NCI-H2171 treated with DMSO at 0.1 percent for 48 hours (cell line): ENCODE results near the gene GNA15.

Experiments
- DNase-seq: peaks from one replicate; lab custom pipeline; 2025; lab: John Stamatoyannopoulos, UW

The GNA15 gene

DNA sequence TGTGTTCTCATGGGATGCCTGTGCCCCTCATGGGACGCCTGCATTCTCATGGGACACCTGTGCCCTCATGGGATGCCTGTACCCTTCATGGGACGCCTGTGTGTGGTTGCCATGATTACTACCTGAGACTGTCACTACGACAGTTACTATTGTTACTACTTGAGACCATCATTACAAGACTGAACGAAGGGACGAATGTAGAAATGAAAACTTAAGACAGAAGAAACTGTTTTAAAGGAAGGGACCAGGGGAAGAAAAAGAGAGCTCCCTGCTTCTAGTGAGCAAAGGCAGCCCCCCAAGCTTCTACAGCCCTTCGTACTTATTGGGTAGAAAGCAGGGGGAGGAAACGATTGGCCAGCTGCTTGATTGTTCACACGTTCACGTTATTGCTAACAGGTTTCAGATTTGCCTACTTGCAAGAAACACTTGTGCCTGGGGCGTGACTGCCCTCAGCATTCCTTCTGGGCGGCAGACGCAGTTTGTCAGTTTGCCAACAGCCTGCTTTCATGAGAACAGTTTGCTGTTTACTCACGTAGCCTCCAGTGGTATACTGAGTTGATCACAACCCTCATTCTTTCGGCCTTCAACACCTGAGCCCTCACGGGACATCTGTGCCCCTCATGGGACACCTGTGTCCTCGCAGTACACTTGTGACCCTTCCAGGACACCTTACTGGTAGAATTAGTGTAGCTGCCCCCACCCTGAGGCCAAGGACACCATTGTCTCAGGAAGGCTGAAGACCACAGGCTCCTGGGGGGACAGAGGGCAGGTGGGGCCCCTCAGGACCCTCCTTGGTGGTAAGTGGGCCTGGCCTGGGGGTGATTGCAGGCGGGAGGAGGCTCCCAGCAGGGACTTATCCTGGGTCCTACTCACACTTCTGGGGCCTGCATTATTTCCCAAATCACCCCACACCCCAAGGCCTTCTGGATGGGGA is 40.2 kb downstream of the GNA15 start:
- DNase-seq: peak; percentile 73

DNA sequence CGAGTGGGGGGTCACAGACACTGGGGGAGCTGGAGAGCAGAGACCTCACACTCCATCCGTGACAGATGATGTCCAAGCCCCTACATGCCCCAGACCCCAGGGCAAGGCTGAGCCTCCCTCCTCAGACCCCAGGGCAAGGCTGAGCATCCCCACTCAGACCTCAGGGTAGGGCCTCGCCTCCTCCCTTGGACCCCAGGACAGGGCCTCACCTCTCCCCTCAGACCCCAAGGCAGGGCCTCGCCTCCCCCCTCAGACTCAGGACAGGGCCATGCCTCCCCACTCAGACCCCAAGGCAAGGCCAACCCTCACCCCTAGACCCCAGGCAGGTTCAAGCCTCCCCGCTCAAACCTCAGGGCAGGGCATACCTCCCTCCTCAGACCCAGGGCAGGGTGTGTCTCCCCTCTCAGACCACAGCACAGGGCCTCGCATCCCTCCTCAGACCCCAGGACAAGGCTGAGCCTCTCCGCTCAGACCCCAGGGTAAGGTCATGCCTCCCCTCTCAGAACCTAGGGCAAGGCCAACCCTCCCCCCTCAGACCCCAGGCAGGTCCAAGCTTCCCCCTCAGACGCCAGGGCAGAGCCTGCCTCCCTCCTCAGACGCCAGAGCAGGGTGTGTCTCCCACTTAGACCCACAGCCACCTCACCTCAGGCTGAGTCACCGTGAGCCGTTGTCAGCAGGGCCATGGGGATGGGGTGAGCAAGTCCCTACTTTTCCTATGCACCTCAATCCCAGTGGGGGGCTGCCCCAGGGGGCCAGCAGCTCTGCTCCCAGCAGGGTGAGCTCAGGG is 41.1 kb downstream of the GNA15 start:
- DNase-seq: no peak

DNA sequence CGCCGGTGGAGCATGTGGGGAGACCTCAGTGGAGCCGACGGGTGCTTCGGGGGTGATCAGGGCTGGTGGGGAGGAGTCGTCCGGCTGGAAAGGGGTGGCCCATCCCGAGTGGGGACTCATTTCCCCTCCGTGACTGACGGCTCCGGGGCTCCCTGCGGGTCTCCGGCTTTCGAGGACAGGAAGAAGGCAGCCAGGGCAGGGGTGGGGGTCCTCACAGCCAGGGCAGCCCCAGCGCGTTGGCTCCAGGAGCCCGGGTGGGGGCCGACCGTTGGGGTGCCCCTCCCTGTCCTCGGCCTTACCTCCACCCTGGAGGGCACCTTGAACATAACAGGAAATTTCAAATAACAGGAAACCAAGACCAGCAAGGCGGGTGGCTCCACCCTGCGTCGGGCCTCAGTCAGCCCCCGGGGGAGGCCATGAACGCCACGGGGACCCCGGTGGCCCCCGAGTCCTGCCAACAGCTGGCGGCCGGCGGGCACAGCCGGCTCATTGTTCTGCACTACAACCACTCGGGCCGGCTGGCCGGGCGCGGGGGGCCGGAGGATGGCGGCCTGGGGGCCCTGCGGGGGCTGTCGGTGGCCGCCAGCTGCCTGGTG is 42.6 kb downstream of the GNA15 start, which contains the start of gene S1PR4:
Gene S1PR4 (plus strand): TSS at position 393 of the 596 bp plus-strand sequence. CDS start 24 bp downstream, at position 417.
- DNase-seq: no peak

DNA sequence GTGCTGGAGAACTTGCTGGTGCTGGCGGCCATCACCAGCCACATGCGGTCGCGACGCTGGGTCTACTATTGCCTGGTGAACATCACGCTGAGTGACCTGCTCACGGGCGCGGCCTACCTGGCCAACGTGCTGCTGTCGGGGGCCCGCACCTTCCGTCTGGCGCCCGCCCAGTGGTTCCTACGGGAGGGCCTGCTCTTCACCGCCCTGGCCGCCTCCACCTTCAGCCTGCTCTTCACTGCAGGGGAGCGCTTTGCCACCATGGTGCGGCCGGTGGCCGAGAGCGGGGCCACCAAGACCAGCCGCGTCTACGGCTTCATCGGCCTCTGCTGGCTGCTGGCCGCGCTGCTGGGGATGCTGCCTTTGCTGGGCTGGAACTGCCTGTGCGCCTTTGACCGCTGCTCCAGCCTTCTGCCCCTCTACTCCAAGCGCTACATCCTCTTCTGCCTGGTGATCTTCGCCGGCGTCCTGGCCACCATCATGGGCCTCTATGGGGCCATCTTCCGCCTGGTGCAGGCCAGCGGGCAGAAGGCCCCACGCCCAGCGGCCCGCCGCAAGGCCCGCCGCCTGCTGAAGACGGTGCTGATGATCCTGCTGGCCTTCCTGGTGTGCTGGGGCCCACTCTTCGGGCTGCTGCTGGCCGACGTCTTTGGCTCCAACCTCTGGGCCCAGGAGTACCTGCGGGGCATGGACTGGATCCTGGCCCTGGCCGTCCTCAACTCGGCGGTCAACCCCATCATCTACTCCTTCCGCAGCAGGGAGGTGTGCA is 43.3 kb downstream of the GNA15 start:
- no peak for DNase-seq

DNA sequence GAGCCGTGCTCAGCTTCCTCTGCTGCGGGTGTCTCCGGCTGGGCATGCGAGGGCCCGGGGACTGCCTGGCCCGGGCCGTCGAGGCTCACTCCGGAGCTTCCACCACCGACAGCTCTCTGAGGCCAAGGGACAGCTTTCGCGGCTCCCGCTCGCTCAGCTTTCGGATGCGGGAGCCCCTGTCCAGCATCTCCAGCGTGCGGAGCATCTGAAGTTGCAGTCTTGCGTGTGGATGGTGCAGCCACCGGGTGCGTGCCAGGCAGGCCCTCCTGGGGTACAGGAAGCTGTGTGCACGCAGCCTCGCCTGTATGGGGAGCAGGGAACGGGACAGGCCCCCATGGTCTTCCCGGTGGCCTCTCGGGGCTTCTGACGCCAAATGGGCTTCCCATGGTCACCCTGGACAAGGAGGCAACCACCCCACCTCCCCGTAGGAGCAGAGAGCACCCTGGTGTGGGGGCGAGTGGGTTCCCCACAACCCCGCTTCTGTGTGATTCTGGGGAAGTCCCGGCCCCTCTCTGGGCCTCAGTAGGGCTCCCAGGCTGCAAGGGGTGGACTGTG is 44.0 kb downstream of the GNA15 start:
- no peak for DNase-seq

DNA sequence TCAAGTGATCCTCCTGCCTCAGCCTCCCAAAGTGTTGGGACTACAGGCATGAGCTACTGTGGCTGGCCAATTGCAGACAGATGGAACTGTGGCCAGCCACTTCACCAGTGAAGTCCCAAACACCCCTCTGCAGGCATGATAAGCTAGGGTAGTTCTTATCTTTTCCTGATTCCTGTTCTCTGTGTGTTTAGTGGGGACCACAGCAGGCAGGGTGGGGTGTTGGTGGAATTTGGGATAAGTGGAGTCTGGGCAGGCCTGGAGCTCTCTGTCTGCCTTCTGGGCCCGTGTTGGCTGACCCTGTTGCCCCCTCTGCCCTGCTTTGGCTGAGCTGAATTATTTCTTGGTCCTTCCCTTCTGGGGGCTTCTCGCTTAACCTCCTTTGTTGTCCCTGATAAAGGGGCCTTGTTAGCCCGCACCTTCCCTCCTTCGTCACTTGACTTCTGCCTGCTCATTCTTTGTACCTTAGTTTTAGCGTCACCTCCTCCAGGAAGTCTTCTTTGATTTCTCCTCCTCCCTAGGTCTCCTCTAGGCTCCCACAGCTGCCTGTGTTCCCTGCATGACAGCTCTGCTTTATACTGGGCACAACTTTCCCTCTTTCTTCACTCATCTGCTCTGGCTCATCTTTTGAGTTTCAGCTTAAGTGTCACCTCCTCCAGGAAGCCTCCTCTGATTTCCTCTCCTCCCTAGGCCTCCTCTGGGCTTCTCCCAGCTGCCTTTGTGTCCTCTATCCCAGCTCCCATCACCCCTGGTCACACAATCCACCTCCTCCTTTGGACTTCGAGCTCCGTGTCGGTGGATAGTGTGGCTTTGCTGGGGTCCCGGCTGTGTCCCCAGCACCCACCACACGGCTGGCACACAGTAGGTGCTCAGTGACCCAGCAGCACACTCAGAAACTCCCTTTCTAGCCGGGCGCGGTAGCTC is 48.1 kb downstream of the GNA15 start:
- no peak for DNase-seq

DNA sequence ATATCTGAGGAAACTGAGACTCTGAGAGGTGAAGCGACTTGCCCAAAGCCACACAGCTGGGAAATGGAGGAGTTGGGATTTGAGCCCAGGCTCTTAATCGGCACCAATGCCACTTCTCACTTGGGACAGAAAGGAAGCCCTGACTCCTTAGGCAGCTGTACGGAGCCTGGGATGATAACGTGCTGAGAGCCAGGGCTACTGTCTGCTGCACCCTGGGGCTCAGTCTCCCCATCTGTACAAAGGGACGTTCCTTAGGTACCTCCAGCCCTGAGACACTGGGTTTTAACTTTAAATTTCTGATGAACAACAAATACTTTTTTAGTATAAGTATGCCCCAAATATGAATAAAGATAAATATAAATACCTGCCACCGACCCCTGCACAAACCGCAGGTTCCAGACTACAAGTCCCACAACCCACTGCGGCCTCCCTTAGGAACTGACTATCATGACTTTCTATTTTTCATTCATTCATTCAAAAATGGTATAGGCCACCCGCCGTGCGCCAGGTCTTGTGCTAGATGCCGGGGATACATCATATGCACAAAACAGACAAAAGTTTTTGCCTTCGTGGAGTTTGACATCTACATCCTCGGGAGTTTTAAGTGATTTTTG is 49.1 kb downstream of the GNA15 start:
- DNase-seq: peak; percentile 95

DNA sequence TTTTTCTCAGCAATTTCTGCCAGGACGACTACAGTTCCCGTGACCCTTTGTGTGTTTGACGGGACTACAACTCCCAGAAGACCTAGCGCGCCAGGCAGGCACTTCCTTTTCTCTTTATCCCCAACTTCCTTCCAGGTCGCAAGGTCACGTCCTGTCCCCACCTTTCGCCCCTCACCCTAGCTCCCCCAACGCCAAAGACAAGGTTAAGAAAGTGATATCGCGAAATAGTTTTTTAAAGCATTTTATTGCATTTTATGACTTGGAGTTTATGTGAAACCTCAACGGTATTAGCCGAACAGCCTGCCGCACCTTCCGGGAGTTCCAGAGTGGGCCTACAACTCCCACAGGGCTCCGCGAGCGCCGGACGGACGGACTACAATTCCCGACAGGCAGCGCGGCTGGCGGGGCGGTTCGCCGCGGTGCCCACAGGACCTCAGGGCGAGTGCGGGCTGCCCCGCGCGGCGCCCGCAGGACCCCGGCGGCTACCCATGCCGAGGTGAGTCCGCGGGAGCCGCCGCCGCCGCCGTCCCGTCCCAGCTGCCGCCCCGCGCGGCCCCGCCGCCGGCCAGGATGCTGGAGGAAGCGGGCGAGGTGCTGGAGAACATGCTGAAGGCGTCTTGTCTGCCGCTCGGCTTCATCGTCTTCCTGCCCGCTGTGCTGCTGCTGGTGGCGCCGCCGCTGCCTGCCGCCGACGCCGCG is 49.8 kb downstream of the GNA15 start, which contains the start of gene NCLN:
Gene NCLN (plus strand): TSS at position 470 of the 699 bp plus-strand sequence. CDS start 101 bp downstream, at position 571.
- DNase-seq: peak; percentile 98

DNA sequence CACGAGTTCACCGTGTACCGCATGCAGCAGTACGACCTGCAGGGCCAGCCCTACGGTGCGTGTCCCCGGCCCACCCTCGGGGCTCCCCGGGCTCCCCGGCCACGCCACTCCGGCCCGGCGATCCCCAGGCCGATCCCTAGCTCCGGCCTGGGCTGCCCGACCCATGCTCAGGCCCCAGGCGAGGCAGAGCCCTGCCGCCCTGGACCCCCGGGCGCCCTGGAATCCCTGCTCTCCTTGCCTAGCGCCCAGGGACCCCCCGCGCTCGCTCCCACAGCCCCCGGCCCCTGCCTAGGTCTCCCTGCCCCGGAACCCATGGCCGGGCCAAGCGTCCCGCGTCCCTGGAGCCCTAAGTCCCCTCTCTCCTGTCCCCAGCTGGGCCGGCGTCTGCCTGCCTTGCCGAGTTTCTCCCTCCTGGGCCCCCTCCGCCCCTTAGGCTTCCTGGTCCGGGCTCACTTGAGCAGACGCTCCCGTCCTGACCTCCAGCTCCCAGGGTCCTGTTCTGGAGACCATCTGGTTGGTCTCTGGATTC is 50.4 kb downstream of the GNA15 start:
- no peak for DNase-seq

DNA sequence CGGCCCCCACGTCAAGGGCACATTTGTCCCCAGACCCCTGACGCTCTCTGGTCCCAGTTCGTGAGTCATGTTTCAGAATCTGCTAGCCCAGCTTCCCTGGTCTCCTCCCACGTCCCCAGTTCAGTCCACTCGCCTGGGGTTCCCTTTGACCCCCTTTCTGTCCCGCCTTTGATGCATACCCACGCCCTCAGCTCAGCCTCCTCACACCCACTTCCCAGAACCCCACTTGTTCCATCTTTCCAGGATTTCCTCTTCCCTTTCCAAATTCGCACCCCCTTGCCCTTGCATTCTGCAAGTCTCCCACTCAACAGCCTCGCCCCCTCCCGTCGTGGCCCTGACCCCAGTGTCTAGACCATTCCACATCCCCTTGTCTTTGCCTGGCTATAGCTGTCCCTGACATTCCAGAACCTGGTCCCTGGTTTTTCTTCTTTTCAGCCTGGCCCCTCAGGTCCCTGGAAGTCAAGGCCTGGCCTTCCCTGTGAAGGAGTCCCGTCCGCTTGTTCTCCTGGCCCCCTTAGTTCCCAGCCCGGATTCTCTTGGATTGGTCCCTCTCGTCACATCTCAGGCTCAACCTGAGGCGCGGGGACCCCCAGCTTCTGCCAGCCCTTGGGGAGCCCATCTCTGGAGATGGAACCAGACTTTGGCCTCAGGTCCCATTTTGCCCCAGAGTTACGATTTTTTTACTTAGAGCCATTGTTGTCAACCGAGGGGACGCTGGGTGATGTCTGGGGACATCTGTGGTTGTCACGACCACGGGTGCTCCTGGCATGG is 51.2 kb downstream of the GNA15 start:
- no peak for DNase-seq

DNA sequence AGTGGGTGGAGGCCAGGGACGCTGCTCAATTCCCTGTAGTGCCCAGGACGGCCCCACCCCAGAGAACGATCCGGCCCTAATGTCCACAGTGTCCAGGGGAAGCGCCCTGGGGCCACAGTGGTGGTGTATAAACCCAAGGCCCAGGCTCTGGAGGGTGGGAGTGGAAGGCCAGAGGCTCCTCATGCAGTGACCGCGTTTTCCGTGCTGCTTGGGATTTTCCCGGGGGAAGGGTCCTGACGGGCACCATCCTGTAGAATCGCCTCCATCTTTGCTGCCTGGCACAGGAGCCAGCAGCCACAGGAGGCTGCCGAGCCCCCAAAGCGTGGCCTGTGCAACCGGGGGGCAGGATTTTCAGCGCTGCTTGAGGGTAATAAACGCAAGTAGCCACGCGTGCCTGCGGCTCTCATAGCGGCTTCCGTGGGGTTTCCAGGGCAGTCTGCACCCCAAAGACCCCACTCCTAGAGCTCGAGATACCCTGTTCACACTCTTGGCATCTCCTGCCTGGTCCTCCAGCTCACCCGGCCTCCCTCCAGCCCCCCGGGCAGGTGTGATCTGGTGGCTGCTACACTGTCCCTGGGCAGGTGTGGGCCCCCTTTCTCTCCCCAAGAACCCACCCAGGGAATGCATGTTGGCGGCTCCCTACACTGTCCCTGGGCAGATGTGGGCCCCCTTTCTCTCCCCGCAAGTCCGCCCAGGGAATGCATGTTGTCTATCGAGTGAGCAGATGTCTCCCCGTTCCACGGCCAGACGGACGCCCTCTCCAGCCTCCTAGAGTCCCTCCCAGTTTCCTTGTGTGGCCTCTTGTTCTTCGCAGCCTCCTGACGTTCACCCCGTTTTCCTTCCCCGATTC is 52.1 kb downstream of the GNA15 start:
- no peak for DNase-seq

DNA sequence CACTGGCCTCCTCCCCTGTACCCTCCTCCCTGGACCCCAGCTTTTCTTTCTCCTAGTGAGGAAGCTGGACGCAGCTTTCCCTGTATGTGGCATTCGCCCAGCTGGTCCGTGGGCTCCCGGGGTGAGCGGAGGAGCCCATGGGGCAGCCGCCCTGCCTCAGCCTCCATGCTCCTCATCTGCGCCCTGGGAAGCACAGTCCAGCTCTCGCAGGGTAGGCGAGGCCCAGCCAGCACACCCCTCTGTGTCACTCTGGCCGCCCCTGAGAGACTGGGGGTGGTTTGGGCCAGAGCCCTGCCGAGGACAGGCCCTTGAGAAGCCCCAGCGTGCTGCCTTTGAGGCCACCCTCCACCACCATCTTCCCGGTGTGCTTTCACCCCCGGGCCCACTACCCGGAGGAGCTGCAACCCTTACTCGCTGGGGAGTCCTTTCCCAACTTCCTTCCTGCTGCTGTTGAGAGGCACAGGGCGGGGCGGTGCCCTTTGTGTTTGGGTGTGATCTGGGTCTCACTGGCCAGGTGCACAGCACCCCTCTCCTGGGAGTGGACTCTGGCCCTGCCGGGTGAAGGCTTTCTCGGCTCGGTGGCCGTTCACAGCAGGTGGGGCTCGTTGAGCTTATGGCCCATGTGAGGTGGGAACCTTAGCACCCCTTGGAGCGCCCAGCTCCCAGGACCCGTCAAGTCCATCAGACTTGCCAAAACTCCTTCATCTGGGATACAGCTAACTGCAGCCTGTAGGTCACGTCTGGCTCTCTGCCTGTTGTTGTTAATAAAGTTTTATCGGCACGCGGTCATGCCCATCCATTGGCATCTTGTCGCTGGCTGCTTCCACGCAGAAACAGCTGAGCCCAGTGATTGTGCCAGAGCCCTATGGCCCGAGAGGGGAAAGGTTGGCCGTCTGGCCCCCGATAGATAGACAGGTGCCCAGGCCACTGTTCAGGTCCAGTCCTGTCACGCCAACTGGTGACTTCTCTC is 53.1 kb downstream of the GNA15 start:
- no peak for DNase-seq

DNA sequence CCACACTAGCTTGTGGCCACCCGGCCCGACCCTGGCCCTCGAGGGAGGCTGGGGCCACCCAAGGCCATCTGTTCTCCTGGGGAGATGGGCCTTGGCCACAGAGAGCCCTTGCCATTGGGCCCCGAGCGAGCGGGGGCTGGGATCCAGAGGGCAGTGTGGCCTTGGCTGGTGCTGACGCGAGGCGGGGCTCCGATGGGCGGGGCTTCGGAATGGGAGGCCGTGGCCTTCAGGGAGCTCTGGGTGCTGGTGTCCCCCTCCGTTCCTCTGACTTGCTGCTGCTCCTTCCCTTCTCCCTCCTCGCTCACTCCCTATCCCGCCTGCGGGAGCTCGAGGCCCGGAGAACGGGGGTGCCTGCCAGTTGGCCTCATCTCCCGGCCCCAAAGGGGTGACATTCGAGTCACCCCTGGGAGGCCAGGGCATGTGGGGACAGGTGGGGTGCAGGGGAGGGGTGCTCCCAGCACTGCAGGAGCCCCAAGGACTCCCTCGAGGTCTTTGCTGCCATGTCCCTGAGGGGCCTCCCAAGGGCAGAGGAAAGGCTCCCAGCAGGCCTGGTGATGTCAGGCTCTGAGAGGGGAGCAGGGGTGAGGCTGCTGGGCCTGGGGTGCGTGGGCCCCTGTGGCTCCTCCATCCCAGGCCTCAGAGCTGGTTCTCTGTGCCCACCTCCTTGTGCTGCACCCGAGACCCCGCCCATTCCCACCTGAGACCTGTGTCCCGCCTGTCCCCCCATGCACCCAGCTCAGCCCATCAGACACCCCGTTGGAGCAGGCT is 54.1 kb downstream of the GNA15 start:
- DNase-seq: no peak

DNA sequence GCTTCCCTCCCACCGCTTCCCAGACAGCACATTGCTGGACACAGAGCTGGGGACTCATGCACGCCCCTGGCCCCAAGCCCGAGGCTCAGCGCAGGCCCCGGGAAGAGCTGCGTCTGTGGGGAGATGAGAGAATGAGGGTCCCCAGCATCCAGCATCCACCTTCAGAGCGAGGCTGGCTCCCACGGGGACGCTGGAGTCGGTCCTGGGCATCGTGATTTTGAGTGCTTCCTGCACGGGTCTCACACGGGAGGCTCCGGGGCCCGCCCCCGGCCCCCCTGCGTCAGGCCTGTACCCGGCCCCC is 54.6 kb downstream of the GNA15 start:
- no peak for DNase-seq
